Type B pancreatic cell (in vitro differentiated cells): ENCODE data around the gene SNU13. TPM values are rescaled to one million over a fixed set of nuclear protein-coding genes. Genes with fewer than 3 reads are reported as not detected.

ENCODE experiments used
- DNase-seq: peaks from one replicate; pipeline ENCODE4 v3.0.0; 2021; ENCODE audit warnings: mixed read lengths; ENCODE audit not compliant: unreplicated experiment; ENCODE audit errors: extremely low spot score
- H3K27ac Mint-ChIP-seq: 2 replicates; pipeline ENCODE4 v1.8.0; 2021; ENCODE audit warnings: mild to moderate bottlenecking, mixed read lengths
- H3K27me3 Mint-ChIP-seq: 2 replicates; pipeline ENCODE4 v1.8.0; 2021; ENCODE audit warnings: mixed read lengths
- H3K36me3 Mint-ChIP-seq: 2 replicates; pipeline ENCODE4 v1.8.0; 2021; ENCODE audit warnings: mixed read lengths
- H3K4me1 Mint-ChIP-seq: one replicate; pipeline ENCODE4 v1.8.0; 2021; ENCODE audit warnings: mixed read lengths; ENCODE audit not compliant: unreplicated experiment
- H3K4me3 Mint-ChIP-seq: 2 replicates; pipeline ENCODE4 v1.8.0; 2021; ENCODE audit warnings: mild to moderate bottlenecking, mixed read lengths
- H3K9me3 Mint-ChIP-seq: 2 replicates; pipeline ENCODE4 v1.8.0; 2021; ENCODE audit warnings: mixed read lengths
- CTCF ChIP-seq: fragments of 200-600 bp; sonication (generic); conservative IDR thresholded peaks from 2 replicates; pipeline ENCODE4 v1.5.0; 2021; ENCODE audit warnings: antibody characterized with exemption, mild to moderate bottlenecking
- total RNA-seq: library from RNA; stranded (reverse); gene quantifications from 2 replicates; pipeline ENCODE4 v1.2.1, GENCODE V29; 2021; ENCODE audit warnings: low replicate concordance

SNU13 gene
- total RNA-seq, 1 donor from 2014 or later = 124 TPM

GRCh38 chr22:41650229-41650628 lies 38.4 kb downstream of the SNU13 start:
- no peaks in the 10 kb centered on the region for H3K27me3 Mint-ChIP-seq
- H3K36me3 Mint-ChIP-seq = peaks cover 17% of the 10 kb centered on the region
- TF ChIP-seq CTCF = no peak
- H3K4me1 Mint-ChIP-seq = no peaks in the 10 kb centered on the region
- H3K9me3 Mint-ChIP-seq = no peaks in the 10 kb centered on the region
- no peak overlapping the region for H3K4me3 Mint-ChIP-seq
- H3K27ac Mint-ChIP-seq = peak overlapping the region; percentile 64
- no peak for DNase-seq

GRCh38 chr22:41648432-41648831 lies 40.2 kb downstream of the SNU13 start:
- no peaks in the 10 kb centered on the region for H3K4me1 Mint-ChIP-seq
- H3K27me3 Mint-ChIP-seq = no peaks in the 10 kb centered on the region
- H3K36me3 Mint-ChIP-seq = peaks cover 17% of the 10 kb centered on the region

GRCh38 chr22:41647771-41648170 lies 40.9 kb downstream of the SNU13 start:
- peaks cover 19% of the 10 kb centered on the region for H3K36me3 Mint-ChIP-seq
- H3K4me1 Mint-ChIP-seq = no peaks in the 10 kb centered on the region
- no peak overlapping the region for H3K27ac Mint-ChIP-seq
- no peak overlapping the region for H3K4me3 Mint-ChIP-seq
- H3K27me3 Mint-ChIP-seq = no peaks in the 10 kb centered on the region
- no peak for TF ChIP-seq CTCF
- H3K9me3 Mint-ChIP-seq = no peaks in the 10 kb centered on the region
- DNase-seq = no peak

More at GRCh38 chr22:41648432-41648831, 40.2 kb downstream of the SNU13 start:
- Mint-ChIP-seq H3K9me3 (no peaks in the 10 kb centered on the region), H3K27ac (no peak overlapping the region), H3K4me3 (no peak overlapping the region)
- TF ChIP-seq CTCF = no peak
- DNase-seq = no peak

GRCh38 chr22:41642331-41643110 lies 46.1 kb downstream of the SNU13 start:
- Mint-ChIP-seq H3K27ac (peak overlapping the region; percentile 31), H3K27me3 (no peaks in the 10 kb centered on the region), H3K4me1 (no peaks in the 10 kb centered on the region), H3K4me3 (no peak overlapping the region), H3K9me3 (no peaks in the 10 kb centered on the region), H3K36me3 (peaks cover 30% of the 10 kb centered on the region)
- no peak for TF ChIP-seq CTCF
- no peak for DNase-seq

GRCh38 chr22:41641854-41642253 lies 46.8 kb downstream of the SNU13 start:
- peaks cover 33% of the 10 kb centered on the region for H3K36me3 Mint-ChIP-seq
- no peak for TF ChIP-seq CTCF

More at GRCh38 chr22:41641854-41642253, 46.8 kb downstream of the SNU13 start:
- Mint-ChIP-seq H3K27ac (no peak overlapping the region), H3K4me1 (no peaks in the 10 kb centered on the region), H3K4me3 (no peak overlapping the region), H3K9me3 (no peaks in the 10 kb centered on the region), H3K27me3 (no peaks in the 10 kb centered on the region)
- no peak for DNase-seq
